Calu3 (cell line): ENCODE data around the gene MAGEA11. TPM values are rescaled to one million over a fixed set of nuclear protein-coding genes. Genes with fewer than 3 reads are reported as not detected.
"Not testable (repeated sequence)": the region's sequence is repeated elsewhere in the genome, so short reads cannot be mapped to it uniquely, and the experiment has no call there.

Experiments
- BruUV-seq: library from RNA; stranded (reverse); fragments of 400-500 nt; replicated peaks from 2 replicates; lab custom pipeline; 2021; lab: Mats Ljungman, UMichigan
- CTCF ChIA-PET: fragments of 300-600 bp; sonication (Branson Sonifier 250); formaldehyde crosslinking; loops from one replicate; lab custom pipeline; 2022; ENCODE audit warnings: antibody characterized with exemption; lab: Charles Lee
- DNase-seq: peaks from one replicate; pipeline ENCODE4 v3.0.0; 2022
- H3K27ac Mint-ChIP-seq: one replicate; pipeline ENCODE4 v1.8.0; 2022; ENCODE audit warnings: mixed read lengths; ENCODE audit not compliant: unreplicated experiment
- H3K27me3 Mint-ChIP-seq: one replicate; pipeline ENCODE4 v1.8.0; 2022; ENCODE audit warnings: mixed read lengths; ENCODE audit not compliant: unreplicated experiment
- H3K36me3 Mint-ChIP-seq: one replicate; pipeline ENCODE4 v1.8.0; 2022; ENCODE audit warnings: mild to moderate bottlenecking, moderate library complexity, mixed read lengths; ENCODE audit not compliant: insufficient read depth, unreplicated experiment
- H3K4me1 Mint-ChIP-seq: one replicate; pipeline ENCODE4 v1.8.0; 2022; ENCODE audit warnings: mild to moderate bottlenecking, low read depth, mixed read lengths; ENCODE audit not compliant: unreplicated experiment
- H3K4me3 Mint-ChIP-seq: one replicate; pipeline ENCODE4 v1.8.0; 2022; ENCODE audit warnings: mild to moderate bottlenecking, low read depth, moderate library complexity, mixed read lengths; ENCODE audit not compliant: unreplicated experiment
- H3K9me3 Mint-ChIP-seq: one replicate; pipeline ENCODE4 v1.8.0; 2022; ENCODE audit warnings: low read depth, mixed read lengths; ENCODE audit not compliant: unreplicated experiment
- intact Hi-C: fragments of 100-400 bp; cut with micrococcal nuclease; formaldehyde crosslinking; loops from one replicate; pipeline ENCODE4 v1.10.0; 2022; ENCODE audit not compliant: unreplicated experiment
- total RNA-seq: library from RNA; stranded (reverse); gene quantifications from 2 replicates; pipeline ENCODE4 v1.2.3, GENCODE V29; 2022
- TF ChIP-seq, protein P1 (sequence below): fragments of 200-600 bp; IDR thresholded peaks from one replicate; pipeline ENCODE4 v1.8.0; 2022; ENCODE audit warnings: antibody characterized with exemption; ENCODE audit not compliant: unreplicated experiment

Gene MAGEA11
- total RNA-seq, 1 experiment from 2014 or later: not detected

DNA sequence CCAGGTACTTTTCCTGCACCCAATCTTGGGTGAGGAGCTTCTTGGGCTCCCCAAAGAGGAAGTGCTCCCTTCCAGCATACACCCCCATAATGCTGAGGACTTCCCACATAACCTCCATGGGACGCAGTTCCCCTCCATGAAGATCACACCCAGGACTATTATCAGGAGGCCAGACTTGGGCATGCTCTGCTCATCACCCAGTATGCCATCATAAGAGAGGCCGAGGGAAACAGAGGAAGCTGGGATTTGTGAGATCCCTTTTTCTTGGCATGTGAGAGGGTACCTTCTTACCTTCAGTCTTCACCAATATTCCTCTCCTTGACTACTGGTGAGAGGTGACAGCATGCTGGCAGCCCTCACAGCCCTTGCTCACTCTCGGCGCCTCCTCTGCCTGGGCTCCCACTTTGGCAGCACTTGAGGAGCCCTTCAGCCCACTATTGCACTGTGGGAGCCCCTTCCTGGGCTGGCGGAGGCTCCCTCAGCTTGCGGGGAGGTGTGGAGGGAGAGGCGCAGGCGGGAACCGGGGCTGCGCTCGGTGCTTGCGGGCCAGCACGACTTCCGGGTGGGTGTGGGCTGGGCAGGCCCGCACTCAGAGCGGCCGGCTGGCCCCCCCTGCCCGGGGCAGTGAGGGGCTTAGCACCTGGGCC, 46.3 kb downstream of the MAGEA11 start:
- no peak for DNase-seq
- Mint-ChIP-seq H3K4me3 (no peak overlapping the region), H3K4me1 (no peaks in the 10 kb centered on the region), H3K27me3 (peaks cover 34% of the 10 kb centered on the region), H3K9me3 (no peaks in the 10 kb centered on the region), H3K27ac (no peak overlapping the region), H3K36me3 (no peaks in the 10 kb centered on the region)
- CTCF ChIA-PET: no interaction called here
- BruUV-seq: no TSS peak
- intact Hi-C loops: no loop called here
- TF ChIP-seq, protein P1, sequence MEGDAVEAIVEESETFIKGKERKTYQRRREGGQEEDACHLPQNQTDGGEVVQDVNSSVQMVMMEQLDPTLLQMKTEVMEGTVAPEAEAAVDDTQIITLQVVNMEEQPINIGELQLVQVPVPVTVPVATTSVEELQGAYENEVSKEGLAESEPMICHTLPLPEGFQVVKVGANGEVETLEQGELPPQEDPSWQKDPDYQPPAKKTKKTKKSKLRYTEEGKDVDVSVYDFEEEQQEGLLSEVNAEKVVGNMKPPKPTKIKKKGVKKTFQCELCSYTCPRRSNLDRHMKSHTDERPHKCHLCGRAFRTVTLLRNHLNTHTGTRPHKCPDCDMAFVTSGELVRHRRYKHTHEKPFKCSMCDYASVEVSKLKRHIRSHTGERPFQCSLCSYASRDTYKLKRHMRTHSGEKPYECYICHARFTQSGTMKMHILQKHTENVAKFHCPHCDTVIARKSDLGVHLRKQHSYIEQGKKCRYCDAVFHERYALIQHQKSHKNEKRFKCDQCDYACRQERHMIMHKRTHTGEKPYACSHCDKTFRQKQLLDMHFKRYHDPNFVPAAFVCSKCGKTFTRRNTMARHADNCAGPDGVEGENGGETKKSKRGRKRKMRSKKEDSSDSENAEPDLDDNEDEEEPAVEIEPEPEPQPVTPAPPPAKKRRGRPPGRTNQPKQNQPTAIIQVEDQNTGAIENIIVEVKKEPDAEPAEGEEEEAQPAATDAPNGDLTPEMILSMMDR: no peak

DNA sequence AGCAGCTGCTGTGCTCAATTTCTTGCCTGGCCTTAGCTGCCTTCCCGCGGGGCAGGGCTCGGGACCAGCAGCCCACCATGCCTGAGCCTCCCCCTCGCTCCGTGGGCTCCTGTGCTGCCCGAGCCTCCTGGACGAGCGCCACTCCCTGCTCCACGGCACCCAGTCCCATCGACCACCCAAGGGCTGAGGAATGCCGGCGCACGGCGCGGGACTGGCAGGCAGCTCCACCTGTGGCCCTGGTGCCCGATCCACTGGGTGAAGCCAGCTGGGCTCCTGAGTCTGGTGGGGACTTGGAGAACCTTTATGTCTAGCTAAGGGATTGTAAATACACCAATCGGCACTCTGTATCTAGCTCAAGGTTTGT, 46.8 kb downstream of the MAGEA11 start:
- peaks cover 29% of the 10 kb centered on the region for H3K27me3 Mint-ChIP-seq
- H3K9me3 Mint-ChIP-seq, DNase-seq, H3K36me3 Mint-ChIP-seq, H3K4me1 Mint-ChIP-seq, intact Hi-C loops, H3K4me3 Mint-ChIP-seq, BruUV-seq, H3K27ac Mint-ChIP-seq, CTCF ChIA-PET: not testable (repeated sequence)

DNA sequence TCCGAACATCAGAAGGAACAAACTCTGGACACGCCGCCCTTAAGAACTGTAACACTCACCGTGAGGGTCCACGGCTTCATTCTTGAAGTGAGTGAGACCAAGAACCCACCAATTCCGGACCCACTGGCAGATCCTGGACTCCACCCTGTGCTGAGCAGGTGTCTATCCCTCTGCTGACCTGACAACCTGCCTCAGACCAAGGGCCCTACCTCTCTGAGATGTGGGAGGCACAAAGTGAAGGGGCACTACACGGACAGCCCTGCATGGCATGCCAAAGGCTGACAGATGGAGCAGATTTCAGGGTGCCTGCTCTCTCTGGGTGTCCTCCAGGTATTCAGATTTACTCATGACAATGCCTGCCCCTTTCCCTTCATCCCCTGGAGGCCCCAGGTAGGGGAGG, 48.0 kb downstream of the MAGEA11 start:
- Mint-ChIP-seq H3K27ac (no peak overlapping the region), H3K4me1 (no peaks in the 10 kb centered on the region), H3K9me3 (no peaks in the 10 kb centered on the region), H3K27me3 (peaks cover 26% of the 10 kb centered on the region), H3K4me3 (no peak overlapping the region), H3K36me3 (no peaks in the 10 kb centered on the region)
- DNase-seq: no peak
- TF ChIP-seq, protein P1: no peak
- CTCF ChIA-PET: no interaction called here
- BruUV-seq: no TSS peak
- intact Hi-C loops: loop anchor here (10.0 kb wide), 1 partner anchor 65 kb away; no protein-coding TSS in a partner anchor

DNA sequence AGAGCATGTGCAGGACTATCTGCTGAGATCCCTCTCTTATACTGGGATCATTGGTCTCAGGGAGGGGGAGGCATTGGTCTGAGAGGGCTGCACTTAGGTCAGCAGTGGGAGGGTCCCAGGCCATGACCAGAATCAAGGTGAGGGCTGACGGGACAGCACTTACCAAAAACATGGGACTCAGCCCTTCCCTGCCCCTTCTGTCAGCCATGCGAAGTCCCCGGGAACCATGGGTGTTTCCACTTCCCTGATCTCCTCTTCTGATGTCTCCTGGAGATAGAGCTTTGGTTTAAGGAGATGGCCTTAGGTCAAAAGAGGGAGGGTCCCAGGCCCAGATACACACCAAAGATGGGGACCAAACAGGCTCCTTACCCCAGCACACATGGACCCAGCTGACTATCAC, 49.1 kb downstream of the MAGEA11 start:
- Mint-ChIP-seq H3K9me3 (no peaks in the 10 kb centered on the region), H3K36me3 (no peaks in the 10 kb centered on the region), H3K4me1 (no peaks in the 10 kb centered on the region), H3K4me3 (no peak overlapping the region), H3K27ac (no peak overlapping the region), H3K27me3 (peaks cover 24% of the 10 kb centered on the region)
- intact Hi-C loops: loop anchor here (10.0 kb wide), 1 partner anchor 66 kb away; no protein-coding TSS in a partner anchor
- no TSS peak for BruUV-seq
- TF ChIP-seq, protein P1: no peak
- CTCF ChIA-PET: no interaction called here
- DNase-seq: no peak

DNA sequence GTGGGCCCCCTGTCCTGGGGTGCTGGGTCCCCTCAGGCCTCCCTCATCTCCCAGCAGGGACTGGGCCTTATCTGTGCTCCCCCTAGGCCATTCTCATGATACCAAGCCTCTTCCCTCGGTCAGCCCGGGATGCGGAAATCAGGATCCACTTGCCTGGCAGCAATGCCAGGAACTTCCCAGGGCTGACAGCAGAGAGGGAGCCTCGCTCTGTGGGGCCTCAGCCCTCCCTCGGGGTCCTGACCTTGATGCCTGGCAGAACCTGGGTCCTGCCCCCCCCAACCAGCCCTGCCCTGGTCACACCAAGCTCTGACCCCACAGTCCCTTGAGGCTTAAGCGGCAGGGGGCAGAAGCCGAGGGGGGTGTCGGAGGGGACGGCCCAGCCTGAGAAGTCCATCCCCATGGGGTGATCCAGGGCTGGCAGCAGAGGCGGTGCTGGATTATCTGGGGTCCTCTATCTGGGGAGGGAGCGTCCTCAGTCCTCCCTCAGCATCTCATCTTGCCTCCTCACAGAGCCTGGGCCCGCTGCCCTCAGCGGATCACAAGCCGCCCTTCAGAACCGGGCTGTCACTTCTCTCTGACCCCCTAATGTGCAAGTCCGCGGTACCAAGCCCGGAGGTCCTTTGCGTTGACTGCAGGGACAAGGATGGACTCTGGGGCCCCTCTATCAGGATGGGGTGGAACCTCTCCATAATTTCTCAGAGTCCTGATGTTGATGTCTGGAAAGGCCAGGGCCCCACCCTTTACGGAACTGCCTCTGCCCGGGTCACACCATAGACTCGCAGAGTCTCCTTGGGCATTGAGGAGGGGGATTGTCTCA, 50.2 kb downstream of the MAGEA11 start:
- H3K27ac Mint-ChIP-seq, DNase-seq, H3K4me3 Mint-ChIP-seq, CTCF ChIA-PET, H3K4me1 Mint-ChIP-seq, BruUV-seq, H3K9me3 Mint-ChIP-seq, H3K36me3 Mint-ChIP-seq: not testable (repeated sequence)
- intact Hi-C loops: loop anchor here (10.0 kb wide), 1 partner anchor 67 kb away; no protein-coding TSS in a partner anchor
- peaks cover 13% of the 10 kb centered on the region for H3K27me3 Mint-ChIP-seq
